GM19238 (cell line): ENCODE results near the gene PCDHGB6.
"Not testable (repeated sequence)": the region's sequence is repeated elsewhere in the genome, so short reads cannot be mapped to it uniquely, and the experiment has no call there.

Source experiments
- DNase-seq: peaks from one replicate; pipeline ENCODE4 v3.0.0; 2011; ENCODE audit warnings: low spot score; ENCODE audit not compliant: insufficient read length

Gene PCDHGB6

GRCh38 chr5:141407790-141408505 is at the start of gene PCDHGB6:
TSS of gene PCDHGB6 (plus strand) at chr5:141408021. CDS start at chr5:141408203, 182 bp downstream.
- DNase-seq: not testable (repeated sequence)

- no peak for DNase-seq
Observed at GRCh38 chr5:141359790-141360426, 47.9 kb upstream of the PCDHGB6 start, which contains the start of gene PCDHGB2. TSS of gene PCDHGB2 (plus strand) at chr5:141359994. CDS start at chr5:141360136, 142 bp downstream.

- no peak for DNase-seq
Observed at GRCh38 chr5:141360685-141361084, 47.1 kb upstream of the PCDHGB6 start.

- no peak for DNase-seq
Observed at GRCh38 chr5:141362719-141363118, 45.1 kb upstream of the PCDHGB6 start.

GRCh38 chr5:141363952-141364660 is 43.7 kb upstream of the PCDHGB6 start, which contains the start of gene PCDHGA5:
TSS of gene PCDHGA5 (plus strand) at chr5:141364162. CDS start at chr5:141364331, 169 bp downstream.
- DNase-seq: no peak

GRCh38 chr5:141366016-141366896 is 41.6 kb upstream of the PCDHGB6 start:
- no peak for DNase-seq

- peak; percentile 21 for DNase-seq
Observed at GRCh38 chr5:141369994-141370848, 37.6 kb upstream of the PCDHGB6 start, which contains the start of gene PCDHGB3. TSS of gene PCDHGB3 (plus strand) at chr5:141370242. CDS start at chr5:141370395, 153 bp downstream.

- no peak for DNase-seq
Observed at GRCh38 chr5:141371572-141372475, 36.0 kb upstream of the PCDHGB6 start.

- DNase-seq: no peak
Observed at GRCh38 chr5:141373673-141374317, 34.0 kb upstream of the PCDHGB6 start, which contains the start of gene PCDHGA6. TSS of gene PCDHGA6 (plus strand) at chr5:141373891. CDS start at chr5:141374084, 193 bp downstream.

GRCh38 chr5:141374627-141375026 is 33.2 kb upstream of the PCDHGB6 start:
- no peak for DNase-seq

- DNase-seq: not testable (repeated sequence)
Observed at GRCh38 chr5:141375444-141376155, 32.2 kb upstream of the PCDHGB6 start.

- no peak for DNase-seq
Observed at GRCh38 chr5:141382469-141383294, 25.1 kb upstream of the PCDHGB6 start, which contains the start of gene PCDHGA7. TSS of gene PCDHGA7 (plus strand) at chr5:141382742. CDS start at chr5:141382900, 158 bp downstream.

- no peak for DNase-seq
Observed at GRCh38 chr5:141383345-141383744, 24.5 kb upstream of the PCDHGB6 start.

GRCh38 chr5:141384471-141385267 is 23.2 kb upstream of the PCDHGB6 start:
- no peak for DNase-seq

- not testable (repeated sequence) for DNase-seq
Observed at GRCh38 chr5:141387557-141388311, 20.1 kb upstream of the PCDHGB6 start, which contains the start of gene PCDHGB4. TSS of gene PCDHGB4 (plus strand) at chr5:141387698. CDS start at chr5:141387885, 187 bp downstream.
